H9 (cell line): ENCODE data around the gene DCLK2. TPM values are rescaled to one million over a fixed set of nuclear protein-coding genes. Genes with fewer than 3 reads are reported as not detected.

ENCODE experiments used
- DNase-seq: peaks from one replicate; pipeline ENCODE4 v3.0.0-alpha.2; 2017
- H2AFZ ChIP-seq: one replicate; pipeline ENCODE4 v1.6.1; 2013; ENCODE audit warnings: mild to moderate bottlenecking, low read length, control low read depth, moderate library complexity
- H2AK5ac ChIP-seq: 2 replicates; pipeline ENCODE4 v1.6.1; 2013; ENCODE audit warnings: low read length, control low read depth, mixed read lengths; ENCODE audit not compliant: insufficient read length
- H2BK120ac ChIP-seq: one replicate; pipeline ENCODE4 v1.6.1; 2013; ENCODE audit warnings: low read depth, mild to moderate bottlenecking, low read length, control low read depth, inconsistent platforms; ENCODE audit not compliant: poor library complexity, severe bottlenecking
- H2BK12ac ChIP-seq: 2 replicates; pipeline ENCODE4 v1.6.1; 2013; ENCODE audit warnings: low read length, control low read depth, mixed read lengths, low read depth; ENCODE audit not compliant: insufficient read length
- H2BK15ac ChIP-seq: 2 replicates; pipeline ENCODE4 v1.6.1; 2013; ENCODE audit warnings: low read depth, low read length, control low read depth
- H2BK20ac ChIP-seq: one replicate; pipeline ENCODE4 v1.6.1; 2013; ENCODE audit warnings: low read depth, mild to moderate bottlenecking, low read length, control low read depth, inconsistent platforms; ENCODE audit not compliant: poor library complexity, severe bottlenecking
- H2BK5ac ChIP-seq: 2 replicates; pipeline ENCODE4 v1.6.1; 2013; ENCODE audit warnings: low read length, control low read depth, mixed read lengths; ENCODE audit not compliant: insufficient read length
- H3K14ac ChIP-seq: 2 replicates; pipeline ENCODE4 v1.6.1; 2013; ENCODE audit warnings: low read length, control low read depth; ENCODE audit not compliant: insufficient read depth
- H3K18ac ChIP-seq: 2 replicates; pipeline ENCODE4 v1.6.1; 2013; ENCODE audit warnings: low read depth, mild to moderate bottlenecking, mixed read lengths, low read length, control low read depth; ENCODE audit not compliant: insufficient read length
- H3K23ac ChIP-seq: 2 replicates; pipeline ENCODE4 v1.6.1; 2013; ENCODE audit warnings: low read length, control low read depth, mixed read lengths, low read depth; ENCODE audit not compliant: insufficient read length
- H3K23me2 ChIP-seq: 2 replicates; pipeline ENCODE4 v1.6.1; 2013; ENCODE audit warnings: low read depth, mild to moderate bottlenecking, mixed read lengths, low read length, control low read depth; ENCODE audit not compliant: insufficient read length, poor library complexity, severe bottlenecking
- H3K27ac ChIP-seq: 2 replicates; pipeline ENCODE4 v1.5.1; 2013; ENCODE audit warnings: low read length, control low read depth, mixed read lengths, low read depth; ENCODE audit not compliant: insufficient read length
- H3K27me3 ChIP-seq: 2 replicates; pipeline ENCODE4 v1.6.1; 2013; ENCODE audit warnings: low read length, control low read depth, inconsistent platforms; ENCODE audit not compliant: insufficient read depth
- H3K4ac ChIP-seq: 2 replicates; pipeline ENCODE4 v1.6.1; 2013; ENCODE audit warnings: low read depth, mild to moderate bottlenecking, control low read depth, inconsistent platforms, low read length, moderate library complexity
- H3K4me1 ChIP-seq: 2 replicates; pipeline ENCODE4 v1.6.1; 2013; ENCODE audit warnings: low read length, control low read depth, inconsistent platforms; ENCODE audit not compliant: insufficient read depth
- H3K4me2 ChIP-seq: 2 replicates; pipeline ENCODE4 v1.6.1; 2013; ENCODE audit warnings: low read length, control low read depth, mixed read lengths; ENCODE audit not compliant: insufficient read length, insufficient read depth
- H3K56ac ChIP-seq: 2 replicates; pipeline ENCODE4 v1.6.1; 2013; ENCODE audit warnings: low read depth, mild to moderate bottlenecking, mixed read lengths, low read length, control low read depth; ENCODE audit not compliant: insufficient read length
- H3K79me1 ChIP-seq: 2 replicates; pipeline ENCODE4 v1.6.1; 2013; ENCODE audit warnings: low read depth, mild to moderate bottlenecking, moderate library complexity, low read length, control low read depth, inconsistent platforms; ENCODE audit not compliant: insufficient read depth, poor library complexity, severe bottlenecking
- H3K79me2 ChIP-seq: 2 replicates; pipeline ENCODE4 v1.6.1; 2013; ENCODE audit warnings: low read length, control low read depth, inconsistent platforms; ENCODE audit not compliant: insufficient read depth
- H3K9ac ChIP-seq: 2 replicates; pipeline ENCODE4 v1.6.1; 2013; ENCODE audit warnings: low read length, control low read depth, mixed read lengths; ENCODE audit not compliant: insufficient read length; ENCODE audit errors: extremely low read depth
- H3K9me3 ChIP-seq: one replicate; pipeline ENCODE4 v1.6.1; 2013; ENCODE audit warnings: low read depth, low read length, inconsistent platforms; ENCODE audit not compliant: control insufficient read depth
- H3T11ph ChIP-seq: one replicate; pipeline ENCODE4 v1.6.1; 2013; ENCODE audit warnings: mild to moderate bottlenecking, low read length, control low read depth, inconsistent platforms
- H4K20me1 ChIP-seq: one replicate; pipeline ENCODE4 v1.6.1; 2013; ENCODE audit not compliant: control insufficient read depth, insufficient read length, insufficient read depth
- H4K5ac ChIP-seq: 2 replicates; pipeline ENCODE4 v1.6.1; 2013; ENCODE audit warnings: low read depth, mild to moderate bottlenecking, mixed read lengths, low read length, control low read depth; ENCODE audit not compliant: insufficient read length
- H4K8ac ChIP-seq: replicated peaks from 2 replicates; pipeline ENCODE4 v1.6.1; 2013; ENCODE audit warnings: low read length, control low read depth, mixed read lengths, low read depth; ENCODE audit not compliant: insufficient read length
- H4K91ac ChIP-seq: 2 replicates; pipeline ENCODE4 v1.6.1; 2013; ENCODE audit warnings: low read depth, mild to moderate bottlenecking, moderate library complexity, mixed read lengths, low read length, control low read depth; ENCODE audit not compliant: insufficient read length
- H3K27ac Mint-ChIP-seq, 3 experiments: 2 replicates in 2 of 3; 3 replicates in 1 of 3; pipeline ENCODE4 v1.8.0; 2020 to 2021; ENCODE audit warnings: mixed read lengths in 3 of 3, mild to moderate bottlenecking in 1 of 3, moderate library complexity in 1 of 3
- H3K27me3 Mint-ChIP-seq: 2 replicates; pipeline ENCODE4 v1.8.0; 2021; ENCODE audit warnings: low read depth, mild to moderate bottlenecking, moderate library complexity, mixed read lengths
- H3K36me3 Mint-ChIP-seq, 3 experiments: 2 replicates in 2 of 3; 3 replicates in 1 of 3; pipeline ENCODE4 v1.8.0; 2020 to 2021; ENCODE audit warnings: low read depth in 3 of 3, mixed read lengths in 3 of 3; ENCODE audit not compliant: insufficient read depth in 1 of 3
- H3K4me1 Mint-ChIP-seq, 2 experiments: 2 replicates each; pipeline ENCODE4 v1.8.0; 2020; ENCODE audit warnings: mixed read lengths in 2 of 2
- H3K4me3 Mint-ChIP-seq, 2 experiments: 2 replicates in 1 of 2; 3 replicates in 1 of 2; pipeline ENCODE4 v1.8.0; 2020 to 2021; ENCODE audit warnings: mild to moderate bottlenecking in 2 of 2, mixed read lengths in 2 of 2, moderate library complexity in 1 of 2
- H3K9me3 Mint-ChIP-seq, 2 experiments: 2 replicates in 1 of 2; 3 replicates in 1 of 2; pipeline ENCODE4 v1.8.0; 2020; ENCODE audit warnings: mild to moderate bottlenecking in 2 of 2, mixed read lengths in 2 of 2, moderate library complexity in 1 of 2
- WGBS: extraction: QIAGEN DNeasy Blood & Tissue Kit; methylation state at CpG from one replicate; pipeline ENCODE4 v1.1.7; 2013; ENCODE audit warnings: missing lambda C conversion rate, low lambda C conversion rate, mixed read lengths; ENCODE audit not compliant: insufficient read length; ENCODE audit errors: extremely low coverage; 5-methylcytosine and 5-hydroxymethylcytosine counted together
- total RNA-seq: library from RNA; stranded (reverse); gene quantifications from 2 replicates; pipeline ENCODE4 v1.2.1, GENCODE V29; 2021
- TF ChIP-seq, protein P1 (sequence below): fragments of 200-600 bp; sonication (generic); conservative IDR thresholded peaks from 3 replicates; pipeline ENCODE4 v1.8.0; 2021; ENCODE audit warnings: antibody characterized with exemption, mild to moderate bottlenecking

DCLK2 gene
- total RNA-seq, 1 experiment from 2014 or later, result 0.33 TPM

- no peak overlapping the region for H2BK12ac ChIP-seq
- H4K8ac ChIP-seq, result no peak overlapping the region
- no peak overlapping the region for H4K91ac ChIP-seq
- no peaks in the 10 kb centered on the region for H3K4me1 ChIP-seq
- no peak overlapping the region for H2BK20ac ChIP-seq
- no peak overlapping the region for H2AFZ ChIP-seq
- no peak overlapping the region for H2AK5ac ChIP-seq
- Mint-ChIP-seq H3K9me3 (peaks cover 3 to 4% of the 10 kb centered on the region in 2 experiments; a peak in 3 of 5 replicates), H3K36me3 (peaks cover 0 to 3% (median 0%) of the 10 kb centered on the region in 3 experiments; a peak in 1 of 7 replicates), H3K4me1 (no peaks in the 10 kb centered on the region), H3K27ac (no peak overlapping the region), H3K27me3 (no peaks in the 10 kb centered on the region), H3K4me3 (no peak overlapping the region)
- H2BK120ac ChIP-seq, result no peak overlapping the region
- DNase-seq, result no peak
- no peak overlapping the region for H3K14ac ChIP-seq
- no peak overlapping the region for H4K5ac ChIP-seq
- no peaks in the 10 kb centered on the region for H3K27me3 ChIP-seq
- no peak overlapping the region for H3K4me2 ChIP-seq
- WGBS, result no CpG with 5 or more reads among the region's 1 CpG
- H3K79me1 ChIP-seq, result no peaks in the 10 kb centered on the region
- no peak overlapping the region for H2BK15ac ChIP-seq
- H3K9ac ChIP-seq, result no peak overlapping the region
- H3K79me2 ChIP-seq, result no peaks in the 10 kb centered on the region
- H3K9me3 ChIP-seq, result no peaks in the 10 kb centered on the region
- H4K20me1 ChIP-seq, result no peaks in the 10 kb centered on the region
- H3T11ph ChIP-seq, result no peak overlapping the region
- no peaks in the 10 kb centered on the region for H3K23me2 ChIP-seq
- H3K4ac ChIP-seq, result no peak overlapping the region
- H3K27ac ChIP-seq, result no peak overlapping the region
- no peak overlapping the region for H2BK5ac ChIP-seq
- no peak overlapping the region for H3K56ac ChIP-seq
- TF ChIP-seq, protein P1, sequence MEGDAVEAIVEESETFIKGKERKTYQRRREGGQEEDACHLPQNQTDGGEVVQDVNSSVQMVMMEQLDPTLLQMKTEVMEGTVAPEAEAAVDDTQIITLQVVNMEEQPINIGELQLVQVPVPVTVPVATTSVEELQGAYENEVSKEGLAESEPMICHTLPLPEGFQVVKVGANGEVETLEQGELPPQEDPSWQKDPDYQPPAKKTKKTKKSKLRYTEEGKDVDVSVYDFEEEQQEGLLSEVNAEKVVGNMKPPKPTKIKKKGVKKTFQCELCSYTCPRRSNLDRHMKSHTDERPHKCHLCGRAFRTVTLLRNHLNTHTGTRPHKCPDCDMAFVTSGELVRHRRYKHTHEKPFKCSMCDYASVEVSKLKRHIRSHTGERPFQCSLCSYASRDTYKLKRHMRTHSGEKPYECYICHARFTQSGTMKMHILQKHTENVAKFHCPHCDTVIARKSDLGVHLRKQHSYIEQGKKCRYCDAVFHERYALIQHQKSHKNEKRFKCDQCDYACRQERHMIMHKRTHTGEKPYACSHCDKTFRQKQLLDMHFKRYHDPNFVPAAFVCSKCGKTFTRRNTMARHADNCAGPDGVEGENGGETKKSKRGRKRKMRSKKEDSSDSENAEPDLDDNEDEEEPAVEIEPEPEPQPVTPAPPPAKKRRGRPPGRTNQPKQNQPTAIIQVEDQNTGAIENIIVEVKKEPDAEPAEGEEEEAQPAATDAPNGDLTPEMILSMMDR, result no peak
- no peak overlapping the region for H3K23ac ChIP-seq
- no peak overlapping the region for H3K18ac ChIP-seq
Observed at GRCh38 chr4:150126864-150127203, 48.6 kb downstream of the DCLK2 start.
